Panc1 (cell line): Measurements from ENCODE around the gene EGFLAM. TPM values are rescaled to one million over a fixed set of nuclear protein-coding genes. Genes with fewer than 3 reads are reported as not detected.

Experiments used
- ATAC-seq: fragments of 200-7000 bp; cut with Tn5 transposase; 2 replicates; pipeline ENCODE4 v1.9.1; 2020; ENCODE audit warnings: mild to moderate bottlenecking, moderate library complexity
- BruUV-seq: library from RNA; stranded (reverse); fragments of 400-500 nt; replicated peaks from 2 replicates; lab custom pipeline; 2021; lab: Mats Ljungman, UMichigan
- CTCF ChIA-PET: fragments of 300-600 bp; sonication (Branson Sonifier 250); formaldehyde crosslinking; loops from one replicate; lab custom pipeline; 2022; ENCODE audit warnings: antibody characterized with exemption; lab: Charles Lee
- POLR2A ChIA-PET: fragments of 300-600 bp; sonication (Branson Sonifier 250); formaldehyde crosslinking; loops from one replicate; lab custom pipeline; 2022; ENCODE audit warnings: antibody characterized with exemption; lab: Charles Lee
- DNase-seq: peaks from one replicate; pipeline ENCODE4 v3.0.0-alpha.2; 2010; ENCODE audit warnings: low read depth, low spot score
- H3K27ac ChIP-seq: 2 replicates; pipeline ENCODE4 v1.5.1; 2011; ENCODE audit warnings: mild to moderate bottlenecking, low read length, inconsistent platforms
- H3K27me3 ChIP-seq: fragments of 200-500 bp; sonication (Bioruptor generic); 2 replicates; pipeline ENCODE4 v1.6.0; 2014; ENCODE audit warnings: low read length, inconsistent platforms; ENCODE audit not compliant: control insufficient read depth, insufficient read depth
- H3K36me3 ChIP-seq: fragments of 200-500 bp; sonication (Bioruptor generic); 2 replicates; pipeline ENCODE4 v1.5.1; 2014; ENCODE audit warnings: inconsistent platforms, mild to moderate bottlenecking, low read length, moderate library complexity; ENCODE audit not compliant: control insufficient read depth, insufficient read depth
- H3K4me1 ChIP-seq: 2 replicates; pipeline ENCODE4 v1.5.1; 2011; ENCODE audit warnings: inconsistent platforms, mild to moderate bottlenecking, low read length, moderate library complexity; ENCODE audit not compliant: control insufficient read depth, insufficient read depth
- H3K4me3 ChIP-seq, 2 experiments: 2 replicates each; pipeline ENCODE4 v1.5.1; 2011 to 2012; ENCODE audit warnings: low read depth in 2 of 2, low read length in 2 of 2, mild to moderate bottlenecking in 2 of 2, inconsistent platforms in 1 of 2, moderate library complexity in 1 of 2
- H3K9me3 ChIP-seq: fragments of 200-500 bp; sonication (Bioruptor generic); 2 replicates; pipeline ENCODE4 v1.5.1; 2014; ENCODE audit warnings: low read depth, mild to moderate bottlenecking, inconsistent platforms, low read length, moderate library complexity; ENCODE audit not compliant: control insufficient read depth, insufficient read depth
- CTCF ChIP-seq: fragments of 450-650 bp; IDR thresholded peaks from 2 replicates; pipeline ENCODE4 v1.5.1; 2017; ENCODE audit warnings: mild to moderate bottlenecking
- POLR2AphosphoS5 ChIP-seq: IDR thresholded peaks from 2 replicates; pipeline ENCODE4 v1.6.1; 2012; ENCODE audit warnings: mild to moderate bottlenecking, low read depth, low read length, moderate library complexity
- REST ChIP-seq, 2 experiments: IDR thresholded peaks; 2 replicates each; pipeline ENCODE4 v1.6.1; 2011 to 2012; ENCODE audit warnings: low read depth in 2 of 2, control low read depth in 1 of 2, low read length in 1 of 2, mild to moderate bottlenecking in 1 of 2, moderate library complexity in 1 of 2; ENCODE audit not compliant: insufficient read depth in 1 of 2
- SIN3A ChIP-seq: IDR thresholded peaks from 2 replicates; pipeline ENCODE4 v1.6.1; 2012; ENCODE audit warnings: low read depth, mild to moderate bottlenecking, low read length, moderate library complexity, borderline replicate concordance; ENCODE audit not compliant: insufficient read depth
- TCF7L2 ChIP-seq: IDR thresholded peaks from 2 replicates; pipeline ENCODE4 v1.6.1; 2011; ENCODE audit warnings: mild to moderate bottlenecking, low read depth, low read length, inconsistent platforms
- in situ Hi-C: cut with HindIII; loops from 2 replicates; pipeline ENCODE4 v1.10.0; 2016; ENCODE audit warnings: low sequenced_read_pairs, low pct_unique_long_range_greater_than_20kb
- intact Hi-C: fragments of 100-400 bp; cut with micrococcal nuclease; formaldehyde crosslinking; loops from one replicate; pipeline ENCODE4 v1.10.0; 2022; ENCODE audit not compliant: unreplicated experiment
- total RNA-seq: library from RNA; stranded (reverse); gene quantifications from one replicate; pipeline ENCODE4 v1.2.1, GENCODE V29; 2021; ENCODE audit not compliant: unreplicated experiment

EGFLAM gene
- total RNA-seq, 1 experiment from 2014 or later, result 14.8 TPM

- Histone ChIP-seq H3K9me3 (no peaks in the 10 kb centered on the region), H3K4me1 (no peaks in the 10 kb centered on the region), H3K27ac (no peak overlapping the region), H3K36me3 (no peaks in the 10 kb centered on the region), H3K27me3 (peaks cover 5% of the 10 kb centered on the region), H3K4me3 (no peak overlapping the region)
- POLR2A ChIA-PET, result no interaction called here
- in situ Hi-C loops (no loop called here), intact Hi-C loops (no loop called here)
- CTCF ChIA-PET, result interaction anchor here (0.7 kb wide), 1 partner anchor 37 kb away, joined by 3 read pairs; no protein-coding TSS in a partner anchor
- DNase-seq (no peak), ATAC-seq (no peak)
- no peak for TF ChIP-seq SIN3A
- TF ChIP-seq CTCF, result no peak
- BruUV-seq, result no TSS peak
These were observed 29.4 kb upstream of the EGFLAM start for GRCh38 chr5:38228914-38229313.

GRCh38 chr5:38234737-38235136 lies 23.6 kb upstream of the EGFLAM start:
- DNase-seq (no peak), ATAC-seq (no peak)
- TF ChIP-seq REST (IDR thresholded peaks at IDR 0.05; ENCODE audit: insufficient read depth in 1 of 2, low read depth in 2 of 2, low read length in 1 of 2), result no peak
- no peak for TF ChIP-seq CTCF
- TF ChIP-seq SIN3A, result no peak
- no peak for TF ChIP-seq POLR2AphosphoS5
- no peak for TF ChIP-seq TCF7L2
- intact Hi-C loops (no loop called here), in situ Hi-C loops (no loop called here)
- Histone ChIP-seq H3K4me1 (no peaks in the 10 kb centered on the region), H3K27ac (no peak overlapping the region), H3K36me3 (no peaks in the 10 kb centered on the region), H3K9me3 (no peaks in the 10 kb centered on the region), H3K4me3 (no peak overlapping the region), H3K27me3 (peaks cover 8% of the 10 kb centered on the region)
- CTCF ChIA-PET, result no interaction called here
- no TSS peak for BruUV-seq
- POLR2A ChIA-PET, result no interaction called here

GRCh38 chr5:38237681-38238080 lies 20.7 kb upstream of the EGFLAM start:
- H3K9me3 ChIP-seq, result no peaks in the 10 kb centered on the region
- no peak overlapping the region for H3K4me3 ChIP-seq
- no peak for ATAC-seq
- intact Hi-C loops, result no loop called here
- H3K27me3 ChIP-seq, result peaks cover 16% of the 10 kb centered on the region
- TF ChIP-seq POLR2AphosphoS5, result no peak
- no peak for TF ChIP-seq CTCF
- no peak for TF ChIP-seq SIN3A
- no peak for TF ChIP-seq TCF7L2
- TF ChIP-seq REST (IDR thresholded peaks at IDR 0.05; ENCODE audit: insufficient read depth in 1 of 2, low read depth in 2 of 2, low read length in 1 of 2), result no peak
- ChIA-PET POLR2A (no interaction called here), CTCF (interaction anchor here (0.6 kb wide), 1 partner anchor 854 kb away, joined by 5 read pairs; no protein-coding TSS in a partner anchor)
- H3K4me1 ChIP-seq, result no peaks in the 10 kb centered on the region
- no peaks in the 10 kb centered on the region for H3K36me3 ChIP-seq
- in situ Hi-C loops, result no loop called here
- no peak for DNase-seq
- H3K27ac ChIP-seq, result no peak overlapping the region
- no TSS peak for BruUV-seq
